Stimulated activated CD4-positive, alpha-beta T cell treated with anti-CD3 and anti-CD28 coated beads, Interleukin-15, amount 100 ng/mL, for 24 hours (primary cell): ENCODE measurements around the gene PORCN.

Experiments used
- DNase-seq: peaks from one replicate; pipeline ENCODE4 v3.0.0-alpha.2; 2020

PORCN gene

GRCh38 chrX:48508400-48509244, at the start of gene PORCN:
Gene PORCN, plus strand, starts transcription at chrX:48508992. Its CDS starts 829 bp downstream, at chrX:48509821.
- peak; percentile 88 for DNase-seq

DNA sequence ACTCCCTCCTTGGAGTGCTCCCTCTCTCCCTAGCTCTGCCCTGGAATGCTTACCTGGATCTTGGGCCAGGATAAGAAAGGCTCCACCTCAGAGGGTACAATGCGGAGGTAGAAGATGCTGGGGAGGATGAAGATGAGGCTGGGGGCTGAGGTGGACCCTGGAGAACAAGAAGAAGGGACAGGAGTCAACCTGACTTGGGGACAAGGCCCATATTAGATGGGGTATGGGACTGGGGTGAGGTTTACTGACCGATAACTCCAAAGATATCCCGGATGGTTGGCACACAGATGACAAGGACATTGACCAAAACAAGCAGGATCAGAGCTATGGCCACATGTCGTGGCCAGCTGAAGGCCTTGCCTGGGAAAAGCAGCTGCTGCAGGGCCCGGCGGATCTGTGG, 49.3 kb upstream of the PORCN start:
- DNase-seq = no peak

DNA sequence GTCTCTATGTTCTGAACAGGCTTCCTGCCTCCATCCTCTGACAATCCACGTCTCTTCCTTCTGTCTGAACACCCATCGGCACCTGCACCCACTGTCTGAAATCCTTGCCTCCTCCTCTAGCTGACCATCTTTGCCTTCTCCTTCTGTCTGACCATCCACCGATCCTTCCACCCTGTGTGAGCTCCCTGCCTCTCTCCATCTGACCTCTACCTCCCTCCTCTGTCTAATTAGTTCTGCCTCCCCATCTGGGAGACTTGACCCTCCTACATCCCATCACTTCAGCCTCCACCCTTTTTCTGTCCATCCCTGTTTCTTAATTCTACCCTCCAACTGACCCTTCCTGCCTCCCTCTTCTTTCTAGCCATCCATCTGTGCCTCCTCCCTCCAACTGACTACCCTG, 48.8 kb upstream of the PORCN start:
- DNase-seq = no peak

DNA sequence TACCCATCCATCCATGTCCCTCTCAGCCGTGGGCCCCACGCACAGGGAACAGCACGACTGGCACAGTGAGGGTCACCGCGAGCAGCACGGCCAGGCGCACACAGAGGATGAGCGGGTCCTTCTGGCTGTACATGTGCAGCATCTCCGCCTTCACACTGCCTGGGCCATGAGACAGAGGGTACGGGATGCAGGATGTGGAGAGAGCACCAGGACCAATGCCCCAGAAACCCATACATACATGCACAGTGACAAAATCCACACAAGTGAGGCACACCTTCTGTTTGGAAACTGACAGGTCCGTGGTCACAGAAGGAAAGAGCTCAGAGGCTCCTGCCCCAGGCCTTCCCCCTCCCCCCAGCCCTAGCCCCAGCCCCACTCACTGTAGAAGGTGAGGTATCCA, 48.2 kb upstream of the PORCN start:
- no peak for DNase-seq

GRCh38 chrX:48461830-48462229, 47.0 kb upstream of the PORCN start:
- no peak for DNase-seq

DNA sequence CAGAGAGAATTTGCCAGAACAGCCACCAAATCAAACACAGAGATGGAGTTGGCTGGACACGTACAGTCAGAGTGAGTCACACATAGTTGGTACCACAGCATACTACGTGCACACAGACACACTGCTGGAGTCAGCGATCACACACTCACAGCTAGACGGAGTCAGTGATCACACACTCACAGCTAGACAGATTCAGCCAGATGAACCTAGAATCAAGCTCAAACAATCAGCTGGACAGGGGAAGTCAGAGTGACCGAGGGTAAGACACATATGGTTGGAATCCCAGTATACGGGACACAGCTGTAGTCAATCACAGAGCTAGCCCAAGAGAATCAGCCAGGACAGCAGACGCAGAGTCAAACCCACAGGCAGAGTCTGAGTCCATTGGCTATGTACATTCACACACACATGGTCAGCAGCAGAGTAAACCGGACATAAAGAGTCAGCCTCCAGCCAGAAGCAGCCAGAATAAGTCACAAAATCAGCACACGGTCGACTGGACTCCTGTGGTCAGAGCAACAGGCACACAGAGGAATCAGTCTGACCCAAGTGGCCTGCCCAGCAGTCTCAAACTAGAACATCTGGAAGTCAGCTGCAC, 43.4 kb upstream of the PORCN start:
- DNase-seq = no peak

- DNase-seq = peak; percentile 60
Measured at GRCh38 chrX:48466696-48467095, 42.1 kb upstream of the PORCN start.

DNA sequence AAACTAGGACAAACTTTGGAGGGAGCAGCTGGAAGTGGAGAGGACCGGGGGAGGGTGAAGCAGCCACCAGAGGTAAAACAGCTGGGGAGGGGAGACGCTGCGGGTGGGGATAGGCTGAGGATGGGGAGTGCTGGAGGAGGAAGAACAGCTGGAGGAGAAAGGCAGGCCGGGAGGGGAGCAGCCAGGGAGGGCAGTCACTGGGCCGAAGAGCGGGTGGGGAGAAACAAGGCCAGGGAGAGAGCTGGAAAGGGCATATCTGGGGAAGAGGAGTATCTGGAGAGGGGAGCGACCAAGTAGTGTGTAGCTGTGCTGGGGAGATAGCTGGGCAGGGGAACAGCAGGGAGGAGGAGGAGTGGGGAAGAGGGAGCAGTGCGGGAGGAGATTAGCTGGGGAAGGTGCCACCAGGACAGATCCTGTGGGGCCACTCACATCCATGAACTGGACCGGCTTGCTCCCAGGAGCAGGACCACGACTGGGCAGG, 41.5 kb upstream of the PORCN start:
- DNase-seq = no peak

- DNase-seq = peak; percentile 73
Measured at GRCh38 chrX:48468247-48468671, 40.5 kb upstream of the PORCN start.

DNA sequence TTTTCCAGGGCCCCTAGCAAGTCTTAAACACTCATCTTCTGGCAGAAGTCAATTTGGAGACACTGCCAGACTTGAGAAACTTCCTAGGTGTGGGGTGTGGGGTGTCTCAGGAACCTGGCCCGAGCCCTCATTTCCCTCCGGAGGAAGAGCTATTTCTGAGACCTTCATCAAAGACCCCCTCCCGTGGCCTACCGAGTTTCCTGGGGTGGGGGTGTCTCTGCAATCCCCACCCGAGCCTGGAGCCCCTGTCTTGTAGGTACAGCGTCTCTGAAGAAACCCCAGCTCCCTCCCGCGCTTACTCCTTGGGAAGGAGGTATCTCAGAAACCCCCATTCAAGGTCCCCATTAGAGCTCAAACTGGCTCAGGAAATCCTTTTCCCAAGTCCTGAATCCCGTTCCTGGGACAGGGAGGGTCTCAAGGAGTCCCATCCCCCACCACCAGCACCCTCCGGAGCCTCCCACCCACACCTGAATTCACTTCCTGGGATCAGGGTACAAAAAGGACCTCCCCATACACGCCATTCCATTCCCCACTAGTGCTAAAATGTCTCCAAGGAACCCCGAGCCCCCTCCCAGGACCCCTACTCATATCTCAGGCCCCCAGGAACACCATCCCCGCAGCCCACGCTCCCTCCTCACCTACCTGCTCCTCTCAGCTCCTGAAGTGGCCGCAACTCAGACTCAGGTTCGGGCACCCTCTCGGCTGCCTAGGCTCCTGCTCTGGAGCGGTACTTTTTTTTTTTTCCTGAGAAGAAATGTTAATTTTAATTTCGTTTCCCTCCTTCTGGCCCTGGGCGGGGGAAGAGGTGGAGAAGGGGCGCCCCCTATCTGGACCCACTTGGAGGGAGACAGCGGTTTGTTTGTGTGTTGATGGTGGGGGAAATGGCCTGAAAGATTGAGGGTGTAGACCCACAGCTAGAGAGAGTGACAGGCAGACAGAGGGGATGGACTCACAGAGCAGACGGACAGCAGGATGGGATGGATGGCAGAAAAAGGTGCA, 39.8 kb upstream of the PORCN start:
- peak; percentile 66 for DNase-seq

DNA sequence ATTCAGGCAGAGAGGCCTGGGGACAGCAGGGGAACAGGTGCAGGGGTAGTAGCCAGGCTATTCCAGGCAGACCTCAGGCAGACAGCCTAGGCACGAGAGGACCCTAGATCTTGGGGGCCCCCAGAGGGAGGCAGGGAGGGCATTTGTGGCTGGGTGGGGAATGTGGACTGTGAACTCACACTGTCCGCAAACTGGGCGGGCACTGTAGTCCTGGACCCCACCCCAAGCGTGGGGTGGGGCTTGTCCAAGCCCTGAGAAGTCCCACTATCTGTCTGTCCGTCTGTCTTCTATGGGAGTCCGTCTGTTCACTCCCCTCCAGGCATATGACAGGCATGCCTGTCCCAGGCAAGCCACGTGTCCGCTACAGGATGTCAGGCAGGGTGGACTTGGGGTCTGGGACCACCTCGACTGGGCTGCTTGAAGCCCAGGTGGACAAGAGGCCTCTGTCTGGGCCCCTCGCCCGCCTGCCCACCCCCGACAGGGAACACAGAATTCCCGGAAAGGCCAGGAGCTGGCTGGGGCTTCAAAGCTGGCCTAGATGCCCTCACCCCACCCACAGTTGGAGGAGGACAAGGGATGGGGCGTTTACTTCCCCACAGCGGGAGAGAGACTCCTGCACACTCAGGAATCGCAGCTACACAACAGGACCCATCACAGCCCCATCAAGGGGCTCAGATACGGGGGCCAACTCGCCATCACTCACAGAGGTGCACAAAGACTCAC, 38.5 kb upstream of the PORCN start, which contains the start of gene SLC38A5:
TSS of gene SLC38A5 (minus strand) at position 151 of the 723 bp plus-strand sequence. CDS start 2,336 bp downstream, outside the sequence.
- DNase-seq = no peak

- DNase-seq = no peak
Measured at GRCh38 chrX:48470833-48471118, 38.0 kb upstream of the PORCN start.

DNA sequence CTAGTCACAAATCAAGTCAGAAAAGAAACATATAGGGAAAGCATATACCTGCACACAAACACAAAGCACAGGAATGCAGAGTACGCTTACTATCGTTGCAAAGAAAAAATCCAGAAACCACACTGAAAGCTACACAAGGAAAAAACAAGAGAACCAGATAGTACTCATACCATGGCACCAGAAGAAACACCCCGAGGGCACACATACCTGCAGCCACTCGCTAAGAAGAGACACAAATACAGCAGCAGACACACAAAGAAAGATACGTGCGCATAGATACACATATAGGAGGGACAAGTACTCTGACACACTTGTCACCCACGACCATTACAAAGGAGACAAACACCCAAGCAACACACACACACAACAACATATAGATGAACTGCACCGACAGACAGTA, 37.3 kb upstream of the PORCN start:
- no peak for DNase-seq

GRCh38 chrX:48472225-48472624, 36.6 kb upstream of the PORCN start:
- DNase-seq = no peak

DNA sequence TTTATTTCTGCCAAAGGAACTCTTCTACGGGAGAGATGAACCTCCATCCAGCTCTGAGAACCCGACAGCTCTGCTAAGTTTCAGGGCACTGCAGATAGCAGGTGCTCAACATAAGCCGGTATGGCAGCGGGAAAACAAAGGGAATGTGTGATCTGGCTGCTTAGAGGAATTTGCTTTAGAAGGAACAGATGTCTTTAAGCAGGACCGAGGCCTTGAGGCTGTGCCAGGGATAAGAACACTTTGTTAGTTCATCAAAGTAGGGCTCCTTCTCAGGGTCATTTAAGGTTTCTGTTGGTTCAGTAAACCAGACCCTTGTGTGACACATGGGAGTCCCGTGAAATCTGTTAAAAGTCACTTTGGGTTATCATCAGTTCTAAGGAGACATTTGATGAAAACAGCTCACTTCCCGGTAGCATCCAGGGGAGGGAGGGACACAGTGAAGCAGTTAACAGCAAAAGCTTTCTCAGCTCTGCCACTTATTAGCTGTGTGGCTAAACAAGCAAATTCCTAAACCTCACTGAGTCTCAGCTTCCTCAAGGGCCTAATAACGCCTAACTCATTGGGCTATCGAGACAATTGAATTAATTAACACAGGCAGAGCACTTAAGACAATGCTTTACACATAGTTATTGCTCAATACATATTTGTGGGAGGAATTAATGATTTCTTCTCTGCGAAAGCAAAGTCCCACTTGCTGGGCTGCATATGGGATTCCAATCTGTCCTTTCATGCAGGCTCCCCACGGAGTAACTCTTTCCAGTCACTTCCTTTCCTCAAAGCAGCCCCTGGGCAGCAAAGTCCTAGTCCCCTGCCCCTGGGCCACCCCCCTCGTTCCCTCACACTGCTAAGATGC, 35.7 kb upstream of the PORCN start:
- no peak for DNase-seq

- DNase-seq = no peak
Measured at GRCh38 chrX:48473704-48473990, 35.1 kb upstream of the PORCN start.

- peak; percentile 30 for DNase-seq
Measured at GRCh38 chrX:48474127-48474526, 34.7 kb upstream of the PORCN start.

- no peak for DNase-seq
Measured at GRCh38 chrX:48474581-48474980, 34.2 kb upstream of the PORCN start.

DNA sequence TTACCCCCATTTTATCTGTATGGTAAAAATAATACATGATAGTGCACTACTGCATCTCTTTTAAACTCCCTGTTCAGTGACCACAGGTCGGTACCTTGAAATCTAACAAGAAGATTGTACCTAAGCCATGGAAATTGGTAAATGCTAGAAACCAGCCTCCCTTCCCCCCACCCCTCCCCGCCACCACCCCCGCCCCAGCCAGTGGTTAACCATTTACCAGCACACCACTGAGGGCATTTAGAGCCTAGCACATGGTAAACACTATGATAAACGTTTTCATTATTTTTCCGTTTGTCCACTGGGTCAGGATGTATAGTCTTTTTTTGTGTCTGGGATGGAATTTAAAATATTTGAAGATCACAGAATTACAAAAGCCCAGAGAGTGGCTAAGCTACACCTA, 33.5 kb upstream of the PORCN start:
- peak; percentile 28 for DNase-seq

DNA sequence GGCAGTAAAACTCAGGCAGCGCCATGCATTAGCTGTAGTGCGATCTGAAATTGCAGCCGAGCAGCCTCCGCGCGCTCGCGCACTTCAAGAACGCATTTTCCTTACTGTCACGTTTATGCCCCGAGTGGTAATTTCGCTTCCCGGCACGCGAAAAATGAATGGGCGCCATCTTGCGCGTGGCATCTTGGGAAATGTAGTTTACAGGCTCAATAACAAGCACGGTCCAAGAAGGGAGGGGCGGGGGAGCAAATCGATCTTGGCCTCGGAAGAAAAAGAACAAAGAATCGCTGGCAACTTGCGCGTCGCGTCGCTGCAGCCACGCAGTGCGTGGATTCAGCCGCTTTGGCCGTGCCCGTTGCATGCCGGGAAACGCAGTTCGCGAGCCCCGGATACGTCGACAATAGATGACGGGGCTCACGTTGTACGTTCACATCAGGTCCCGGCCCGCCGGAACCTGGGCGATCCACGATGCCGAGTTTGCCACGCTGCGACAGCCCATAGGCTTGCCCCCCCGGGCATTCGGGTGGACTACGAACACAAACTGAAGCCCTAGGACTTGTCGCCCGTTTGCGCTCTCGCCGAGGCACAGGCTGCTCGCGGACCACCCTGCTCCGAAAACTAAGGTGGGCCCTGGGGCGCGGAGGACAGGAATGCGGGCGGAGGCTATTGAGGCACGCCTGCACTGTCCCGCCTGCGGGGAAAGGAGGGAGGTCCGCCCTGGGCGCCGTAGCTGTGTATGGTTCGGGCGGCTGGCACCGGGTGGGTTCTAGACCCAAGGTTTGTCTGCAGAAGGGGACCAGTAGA, 32.8 kb upstream of the PORCN start, which contains the start of gene FTSJ1:
TSS of gene FTSJ1 (plus strand) at position 426 of the 804 bp plus-strand sequence. CDS start 1,849 bp downstream, outside the sequence.
- DNase-seq = peak; percentile 89

DNA sequence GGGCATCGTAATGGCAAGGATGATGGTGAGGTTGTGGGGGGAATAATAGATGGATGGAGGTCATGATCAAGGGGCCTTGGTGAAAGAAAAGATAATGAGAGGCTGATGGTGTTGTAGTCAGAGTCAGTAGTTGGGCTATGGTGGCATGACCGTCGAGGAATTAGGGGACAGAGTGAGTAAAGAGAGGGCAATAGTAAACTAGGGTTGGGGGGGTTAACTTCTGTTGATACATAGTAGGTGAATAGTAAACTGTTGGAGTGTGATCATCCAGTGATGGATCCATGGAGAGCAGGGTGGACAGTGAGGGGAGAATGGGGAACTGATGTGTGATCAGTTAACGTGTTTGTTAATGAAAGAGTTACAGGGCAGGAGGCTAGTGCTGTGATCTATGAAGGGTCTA, 31.9 kb upstream of the PORCN start:
- DNase-seq = no peak
